CD4-positive, alpha-beta T cell treated with Interferon alpha-2 for 1 hour (primary cell): ENCODE data around the gene PRR35.

Experiments used
- DNase-seq, 2 donors: peaks; one replicate each; pipeline ENCODE4 v3.0.0-alpha.2; 2020 to 2022

Gene PRR35

DNA sequence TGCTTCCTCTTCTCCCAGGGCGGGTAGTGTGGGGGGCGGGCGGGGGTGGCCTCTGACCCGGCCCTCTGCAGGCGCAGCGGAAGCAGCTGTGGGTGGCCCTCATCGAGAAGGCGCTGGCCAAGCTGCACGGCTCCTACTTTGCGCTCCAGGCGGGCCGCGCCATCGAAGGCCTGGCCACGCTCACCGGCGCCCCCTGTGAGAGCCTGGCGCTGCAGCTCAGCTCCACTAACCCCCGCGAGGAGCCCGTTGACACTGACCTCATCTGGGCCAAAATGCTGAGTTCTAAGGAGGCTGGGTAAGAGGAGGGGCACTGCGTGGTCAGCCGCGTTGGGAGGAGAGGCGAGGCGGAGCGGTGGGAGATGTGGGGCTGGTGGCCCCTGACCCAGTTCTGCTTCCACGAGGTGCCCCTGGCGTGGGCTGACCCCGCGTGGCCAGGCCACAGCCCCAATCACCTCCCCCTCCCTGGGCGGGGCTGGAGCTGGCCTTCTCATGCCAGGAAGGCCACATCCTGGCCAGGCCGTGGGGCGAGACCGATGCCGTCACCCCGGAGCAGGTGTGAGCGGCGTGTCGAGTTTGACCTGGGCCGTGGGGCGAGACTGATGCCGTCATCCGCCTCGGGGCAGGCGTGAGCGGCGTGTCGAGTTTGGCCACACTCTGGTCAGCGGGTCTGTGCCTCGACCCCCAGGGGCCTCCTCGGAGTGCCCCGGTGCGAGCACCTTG, 10.5 kb upstream of the PRR35 start:
- no peak for DNase-seq

DNA sequence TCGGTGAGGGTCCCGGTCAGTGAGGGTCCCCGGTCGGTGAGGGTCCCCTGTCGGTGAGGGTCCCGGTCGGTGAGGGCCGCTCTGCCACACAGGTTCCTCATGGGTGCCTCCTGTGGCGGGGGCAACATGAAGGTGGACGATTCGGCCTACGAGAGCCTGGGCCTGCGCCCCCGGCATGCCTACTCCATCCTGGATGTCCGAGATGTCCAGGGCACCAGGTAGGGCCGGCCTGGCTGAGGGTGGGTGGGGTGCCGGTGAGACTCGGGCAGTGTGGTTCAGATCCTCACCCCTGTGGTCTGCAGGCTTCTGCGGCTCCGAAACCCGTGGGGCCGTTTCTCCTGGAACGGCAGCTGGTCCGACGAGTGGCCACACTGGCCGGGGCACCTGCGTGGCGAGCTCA, 9.0 kb upstream of the PRR35 start:
- no peak for DNase-seq

DNA sequence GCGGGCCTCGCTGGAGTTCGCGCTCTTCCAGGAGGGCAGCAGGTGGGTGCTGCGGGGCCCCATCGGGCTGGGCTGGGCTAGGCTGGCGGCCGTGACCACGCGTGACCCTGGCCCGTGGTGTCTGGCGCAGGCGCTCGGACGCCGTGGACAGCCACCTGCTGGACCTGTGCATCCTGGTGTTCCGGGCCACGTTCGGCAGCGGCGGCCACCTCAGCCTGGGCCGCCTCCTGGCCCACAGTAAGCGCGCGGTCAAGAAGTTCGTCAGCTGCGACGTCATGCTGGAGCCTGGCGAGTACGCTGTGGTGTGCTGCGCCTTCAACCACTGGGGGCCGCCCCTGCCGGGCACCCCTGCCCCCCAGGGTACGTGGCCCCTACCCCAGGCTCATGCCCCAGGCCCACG, 8.0 kb upstream of the PRR35 start:
- DNase-seq, result no peak

GRCh38 chr16:553601-554296, 6.4 kb upstream of the PRR35 start:
- no peak for DNase-seq

- DNase-seq, result no peak
Measured at GRCh38 chr16:554297-554621, 5.9 kb upstream of the PRR35 start.

GRCh38 chr16:554640-555365, 5.4 kb upstream of the PRR35 start:
- DNase-seq, result no peak

- DNase-seq, result no peak
Measured at GRCh38 chr16:555528-556473, 4.4 kb upstream of the PRR35 start.

- DNase-seq, result no peak
Measured at GRCh38 chr16:556474-557173, 3.6 kb upstream of the PRR35 start.

DNA sequence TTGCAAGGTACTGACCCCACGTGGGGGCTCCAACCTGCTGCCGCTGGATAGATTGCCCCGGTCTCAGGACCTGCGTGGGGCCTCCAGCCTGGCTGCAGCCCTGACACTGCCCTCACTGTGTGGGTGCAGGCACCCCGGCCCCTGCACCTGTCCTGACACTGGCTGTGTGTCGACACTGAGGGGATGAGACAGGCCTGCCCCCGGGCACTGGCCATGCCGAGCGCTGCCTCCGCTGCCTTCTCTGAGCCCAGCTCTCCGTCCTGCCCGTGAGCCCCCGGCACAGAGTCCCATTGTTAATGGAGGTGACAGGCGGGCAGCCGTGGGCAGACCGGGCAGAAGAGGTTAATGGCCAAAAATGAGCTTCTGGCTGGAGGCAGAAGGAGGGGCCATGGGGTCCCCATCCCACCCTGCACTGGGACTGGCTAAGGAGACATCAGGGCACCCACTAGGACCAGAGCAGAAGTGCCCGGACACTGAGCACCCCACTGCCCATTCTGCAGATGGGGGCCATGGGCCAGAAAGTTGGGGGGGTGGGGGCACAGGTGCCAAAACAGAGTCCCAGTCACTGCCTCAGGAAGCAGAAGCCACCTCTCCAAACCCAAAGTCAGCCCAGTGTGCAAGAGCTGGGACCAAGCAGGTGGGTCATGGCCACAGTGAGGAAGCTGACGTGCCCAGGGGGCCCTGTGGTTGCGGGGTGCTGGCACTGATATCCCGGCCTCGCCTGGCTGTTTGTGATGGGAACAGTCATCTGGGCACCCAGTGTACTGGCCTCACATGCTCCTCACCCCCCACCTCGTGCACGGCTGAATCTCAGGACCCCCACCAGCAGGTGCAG, 2.5 kb upstream of the PRR35 start:
- no peak for DNase-seq

DNA sequence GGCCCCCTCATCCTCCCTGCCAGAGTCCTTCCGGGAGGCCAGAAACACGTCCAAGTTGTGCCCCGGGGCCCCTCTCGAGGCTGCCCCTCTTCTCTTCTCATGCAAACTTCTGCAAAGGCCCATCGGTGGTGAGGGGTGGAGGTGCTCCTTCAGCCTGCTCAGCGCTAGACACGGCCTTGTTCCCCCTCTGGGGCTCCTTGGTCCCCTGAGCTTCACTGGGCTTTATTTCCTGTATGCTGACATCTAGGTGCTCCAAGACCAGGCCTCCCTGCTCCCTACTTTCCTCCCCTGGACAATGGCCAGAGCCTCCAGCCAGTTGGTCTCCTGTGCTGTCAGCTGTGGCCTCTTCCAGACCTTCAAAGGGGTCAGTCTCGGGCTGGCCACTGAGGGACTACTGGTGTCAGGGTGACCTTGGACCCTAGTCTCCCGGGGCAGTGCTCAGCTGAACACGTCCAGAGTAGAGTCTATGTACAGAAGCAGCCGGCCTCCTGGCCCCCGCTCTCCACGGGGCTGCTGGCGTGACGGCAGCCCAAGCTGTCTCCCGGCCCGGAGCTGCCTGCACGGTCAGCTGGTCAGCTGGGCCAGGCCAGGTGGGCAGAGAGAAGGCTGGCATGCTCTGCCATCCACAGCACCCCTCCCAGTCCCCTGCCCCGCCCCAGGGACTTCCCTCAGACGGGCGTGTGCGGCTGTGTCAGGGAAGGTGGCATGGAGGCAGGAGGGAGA, 1.7 kb upstream of the PRR35 start:
- no peak for DNase-seq

GRCh38 chr16:559021-559380, 1.2 kb upstream of the PRR35 start:
- DNase-seq, result no peak

DNA sequence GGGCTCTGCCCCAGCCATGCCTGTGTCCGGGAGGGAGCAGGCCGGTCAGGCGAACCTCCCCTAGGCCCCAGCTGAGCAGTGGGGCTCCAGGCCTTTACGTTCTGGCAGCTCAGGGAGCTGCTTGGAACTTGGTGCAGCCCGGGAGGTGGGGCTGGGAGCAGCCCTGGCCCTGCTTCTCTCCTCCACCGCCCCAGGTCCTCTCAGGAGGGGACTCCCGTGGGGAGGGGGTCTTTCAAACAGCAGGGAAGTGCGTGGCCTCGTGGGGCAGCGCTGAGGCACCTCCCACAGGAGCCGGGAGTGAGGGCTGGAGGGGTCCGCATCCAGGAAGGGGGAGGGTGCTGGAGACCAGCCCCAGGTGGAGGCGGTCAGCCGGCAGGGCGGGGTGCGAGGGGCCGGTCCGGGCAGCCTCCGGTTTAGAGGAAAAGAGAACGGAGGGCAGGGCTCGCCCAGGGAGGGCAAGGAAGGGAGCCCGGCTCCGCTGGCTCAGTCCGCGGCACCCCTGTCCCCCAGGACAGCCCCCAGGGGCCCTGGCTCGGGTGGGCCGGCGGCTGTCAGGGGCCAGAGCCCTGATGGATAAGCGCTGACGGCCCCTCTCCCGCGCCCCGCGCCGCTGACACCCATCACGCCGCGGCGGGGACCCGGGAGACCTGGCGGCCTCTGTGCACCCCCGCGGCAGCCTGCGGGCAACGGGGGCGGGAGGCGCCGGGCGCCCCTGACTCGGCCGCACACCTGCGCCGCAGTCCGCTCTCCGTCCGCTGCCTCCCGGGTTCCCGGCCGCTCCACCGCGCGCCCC, 587 bp upstream of the PRR35 start:
- DNase-seq, result no peak

DNA sequence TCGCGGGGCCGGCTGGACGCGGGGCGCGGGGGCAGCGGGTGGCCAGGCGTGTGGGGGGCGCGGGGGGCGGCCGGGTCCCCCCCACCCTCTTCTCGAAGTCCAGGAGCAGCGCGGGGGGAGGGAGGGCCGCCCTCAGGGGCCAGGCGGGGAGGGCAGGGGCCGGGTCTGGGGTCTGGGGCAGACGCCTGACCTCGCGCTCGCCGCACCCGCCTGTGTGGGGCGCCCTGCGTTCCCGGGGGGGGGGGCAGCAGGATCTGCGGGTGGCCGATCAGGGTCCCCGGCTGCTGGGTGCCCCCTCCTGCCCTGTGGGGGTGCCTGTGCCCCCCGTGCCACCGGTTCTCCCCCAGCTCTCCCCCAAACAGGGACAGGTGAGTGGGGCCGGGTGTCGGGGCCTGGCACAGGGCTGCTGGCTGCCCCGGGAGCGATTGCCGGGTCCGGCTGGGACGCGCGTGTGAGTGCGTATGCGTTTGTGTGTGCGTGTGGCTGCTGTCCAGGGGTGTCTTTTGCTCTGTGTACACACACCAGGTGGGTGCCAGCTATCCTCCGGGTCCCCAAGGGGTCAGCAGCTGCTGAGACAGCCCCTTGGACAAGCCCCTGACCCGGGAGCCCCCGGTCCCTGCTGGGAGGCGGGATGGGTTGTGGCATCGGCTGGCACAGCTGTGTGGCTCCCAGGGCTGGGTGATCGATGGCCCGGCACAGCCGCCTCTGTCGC, 663 bp downstream of the PRR35 start:
- no peak for DNase-seq

GRCh38 chr16:561413-561794, 1.2 kb downstream of the PRR35 start:
- DNase-seq, result no peak

DNA sequence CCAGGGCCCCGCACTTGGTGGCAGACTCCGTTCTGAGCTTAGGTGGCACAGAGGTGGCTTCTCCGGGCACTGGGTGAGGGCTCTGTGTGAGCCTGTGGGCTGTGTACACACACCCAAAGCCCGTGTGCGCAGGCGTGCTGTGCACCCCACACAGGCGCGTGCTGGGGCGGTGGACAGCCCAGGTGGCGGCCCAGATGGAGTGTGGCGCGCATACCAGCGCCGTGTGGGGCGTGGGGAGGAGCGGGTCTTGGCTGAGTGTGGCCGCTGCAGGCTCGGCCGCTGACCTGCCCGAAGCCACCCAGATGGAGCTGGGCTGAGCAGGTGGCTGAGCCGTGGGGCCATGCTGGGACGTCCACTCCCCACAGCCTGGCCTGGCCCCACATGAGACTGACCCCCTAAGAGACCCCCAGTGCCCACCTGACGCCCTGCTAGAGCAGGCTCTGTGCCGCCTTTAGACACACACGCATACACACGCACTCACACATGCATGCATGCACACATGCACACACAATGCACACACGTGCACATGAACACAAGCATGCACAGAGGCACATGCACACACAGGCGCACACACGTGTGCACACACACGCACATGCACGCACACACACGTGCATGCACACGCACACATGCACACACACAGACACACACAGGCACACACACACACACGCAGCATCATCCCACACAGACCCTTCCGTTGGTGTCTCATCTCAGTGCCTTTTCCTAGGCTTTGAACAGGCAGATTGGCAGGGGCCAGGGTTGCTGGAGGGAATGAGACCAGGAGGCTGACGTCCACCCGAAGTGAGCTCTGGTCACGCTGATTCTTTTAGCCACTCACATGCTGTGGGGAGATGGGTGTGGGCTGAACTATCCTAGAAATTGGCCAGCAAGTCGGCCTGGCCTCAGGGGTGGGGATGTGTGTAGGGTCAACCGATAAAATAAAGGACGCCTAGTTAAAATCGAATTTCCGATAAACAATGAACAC, 2.1 kb downstream of the PRR35 start:
- no peak for DNase-seq

GRCh38 chr16:563072-563644, 3.0 kb downstream of the PRR35 start:
- no peak for DNase-seq

- no peak for DNase-seq
Measured at GRCh38 chr16:564690-565418, 4.7 kb downstream of the PRR35 start.
